SK-N-MC (cell line): ENCODE results near the gene TPRKB.
A peak's percentile ranks its signal among the peaks of the same experiment; 100 is the strongest.
"Not testable (repeated sequence)": the region's sequence is repeated elsewhere in the genome, so short reads cannot be mapped to it uniquely, and the experiment has no call there.

Source experiments
- DNase-seq: peaks from one replicate; pipeline ENCODE4 v3.0.0-alpha.2; 2011; ENCODE audit warnings: low read depth, low spot score
- H3K27ac ChIP-seq: fragments of 200-600 bp; sonication (generic); 2 replicates; pipeline ENCODE4 v1.5.1; 2016; ENCODE audit warnings: mixed run types
- H3K36me3 ChIP-seq: fragments of 200-600 bp; sonication (generic); 2 replicates; pipeline ENCODE4 v1.6.1; 2017; ENCODE audit warnings: antibody characterized with exemption, low read length, mixed read lengths; ENCODE audit not compliant: insufficient read depth
- H3K4me3 ChIP-seq: fragments of 200-600 bp; sonication (generic); 2 replicates; pipeline ENCODE4 v1.5.1; 2016
- H3K9ac ChIP-seq: fragments of 200-600 bp; sonication (generic); 2 replicates; pipeline ENCODE4 v1.8.0; 2017; ENCODE audit warnings: mixed run types, mixed read lengths; ENCODE audit not compliant: insufficient read length
- H3K9me3 ChIP-seq: fragments of 200-600 bp; sonication (generic); 2 replicates; pipeline ENCODE4 v1.6.1; 2017; ENCODE audit warnings: low read depth, mild to moderate bottlenecking, antibody characterized with exemption, low read length, moderate library complexity, mixed read lengths
- EZH2 ChIP-seq: fragments of 200-600 bp; sonication (generic); IDR thresholded peaks from one replicate; pipeline ENCODE4 v1.6.1; 2017; ENCODE audit warnings: antibody characterized with exemption
- FOXP2 ChIP-seq: optimal IDR thresholded peaks from 2 replicates; pipeline ENCODE3; 2011; ENCODE audit warnings: mild to moderate bottlenecking, moderate library complexity; ENCODE audit not compliant: insufficient read depth; ENCODE audit errors: extremely low read length, control extremely low read depth
- POLR2AphosphoS5 ChIP-seq: IDR thresholded peaks from 2 replicates; pipeline ENCODE4 v1.6.1; 2012; ENCODE audit warnings: mild to moderate bottlenecking, low read depth, low read length, borderline replicate concordance

Gene TPRKB

GRCh38 chr2:73736855-73737779, at the start of gene TPRKB:
TPRKB (minus strand) TSS chr2:73737345; CDS start chr2:73734569, 2,776 bp downstream.
- peak; percentile 92 for DNase-seq
- Histone ChIP-seq H3K9me3 (no peaks in the 10 kb centered on the region), H3K36me3 (peaks cover 21% of the 10 kb centered on the region), H3K9ac (peak within 1 kb of the TSS; percentile 99), H3K4me3 (peak within 1 kb of the TSS; percentile 98), H3K27ac (peak within 1 kb of the TSS; percentile 90)
- TF ChIP-seq FOXP2, result peak; percentile 57
- peak; percentile 92 for TF ChIP-seq POLR2AphosphoS5
- TF ChIP-seq EZH2, result no peak

- H3K4me3 ChIP-seq, H3K9me3 ChIP-seq, H3K36me3 ChIP-seq, DNase-seq, H3K27ac ChIP-seq, H3K9ac ChIP-seq: not testable (repeated sequence)
Observed at GRCh38 chr2:73783883-73784282, 46.7 kb upstream of the TPRKB start, which contains the start of gene C2orf78. C2orf78 (plus strand) TSS chr2:73784183; CDS start chr2:73784310, 127 bp downstream.

GRCh38 chr2:73783402-73783801, 46.3 kb upstream of the TPRKB start:
- not testable (repeated sequence) for H3K27ac ChIP-seq, H3K36me3 ChIP-seq, H3K4me3 ChIP-seq, H3K9ac ChIP-seq, DNase-seq, H3K9me3 ChIP-seq

GRCh38 chr2:73780237-73780582, 43.1 kb upstream of the TPRKB start:
- no peak for DNase-seq
- TF ChIP-seq POLR2AphosphoS5 (no peak; the same call in 1 of the 2 replicates), EZH2 (no peak), FOXP2 (no peak)
- Histone ChIP-seq H3K4me3 (peak overlapping the region; percentile 92), H3K9ac (peak overlapping the region; percentile 47), H3K27ac (no peak overlapping the region), H3K9me3 (no peaks in the 10 kb centered on the region), H3K36me3 (peaks cover 16% of the 10 kb centered on the region)

GRCh38 chr2:73779467-73780236, 42.5 kb upstream of the TPRKB start, which contains the start of gene DUSP11:
DUSP11 (minus strand) TSS chr2:73780103; CDS start chr2:73779974, 129 bp downstream.
- DNase-seq, result peak; percentile 87
- TF ChIP-seq FOXP2 (peak; percentile 100), EZH2 (no peak), POLR2AphosphoS5 (peak; percentile 93)
- no peak within 1 kb of the TSS for H3K27ac ChIP-seq
- H3K36me3 ChIP-seq, result peaks cover 20% of the 10 kb centered on the region
- peak within 1 kb of the TSS; percentile 92 for H3K9ac ChIP-seq
- peak within 1 kb of the TSS; percentile 92 for H3K4me3 ChIP-seq
- no peaks in the 10 kb centered on the region for H3K9me3 ChIP-seq

GRCh38 chr2:73778867-73779466, 41.8 kb upstream of the TPRKB start:
- not testable (repeated sequence) for H3K27ac ChIP-seq, H3K9me3 ChIP-seq

GRCh38 chr2:73776869-73777519, 39.8 kb upstream of the TPRKB start:
- Histone ChIP-seq H3K36me3 (peaks cover 44% of the 10 kb centered on the region), H3K4me3 (no peak overlapping the region), H3K9ac (no peak overlapping the region), H3K9me3 (no peaks in the 10 kb centered on the region), H3K27ac (no peak overlapping the region)
- TF ChIP-seq FOXP2, result no peak
- no peak for TF ChIP-seq POLR2AphosphoS5
- no peak for TF ChIP-seq EZH2
- DNase-seq, result no peak

More at GRCh38 chr2:73778867-73779466, 41.8 kb upstream of the TPRKB start:
- Histone ChIP-seq H3K9ac (peak overlapping the region; percentile 92), H3K36me3 (peaks cover 27% of the 10 kb centered on the region), H3K4me3 (peak overlapping the region; percentile 92)
- not testable (repeated sequence) for DNase-seq

GRCh38 chr2:73776381-73776780, 39.2 kb upstream of the TPRKB start:
- DNase-seq, result no peak
- Histone ChIP-seq H3K36me3 (peaks cover 44% of the 10 kb centered on the region), H3K4me3 (no peak overlapping the region), H3K27ac (no peak overlapping the region), H3K9ac (no peak overlapping the region), H3K9me3 (no peaks in the 10 kb centered on the region)
- TF ChIP-seq POLR2AphosphoS5 (no peak), FOXP2 (no peak), EZH2 (no peak)
